ENCODE data around the gene INPP5K. TPM values are rescaled to one million over a fixed set of nuclear protein-coding genes. Genes with fewer than 3 reads are reported as not detected.
A peak's percentile ranks its signal among the peaks of the same experiment; 100 is the strongest.

The INPP5K gene
- total and polyA plus RNA-seq, 2 experiments from 2014 or later = 18.1 to 24.6 TPM

GRCh38 chr17:1495265-1495989 is 21.0 kb downstream of the INPP5K start:
- Histone ChIP-seq H3K27ac (no peak overlapping the region), H3K4me1 (ENCODE audit: low read depth) (peaks cover 3% of the 10 kb centered on the region), H3K27me3 (no peaks in the 10 kb centered on the region), H3K9me3 (ENCODE audit: low read depth) (no peaks in the 10 kb centered on the region), H3K4me3 (no peak overlapping the region), H3K36me3 (no peaks in the 10 kb centered on the region)
- no peak for DNase-seq (ENCODE audit: low read depth in 1 of 2, low spot score in 1 of 2)
- TF ChIP-seq CTCF (IDR thresholded peaks at IDR 0.05; ENCODE audit: low read depth, low read length) = no peak

GRCh38 chr17:1494736-1495253 is 21.6 kb downstream of the INPP5K start:
- Histone ChIP-seq H3K27ac (no peak overlapping the region), H3K36me3 (no peaks in the 10 kb centered on the region), H3K27me3 (no peaks in the 10 kb centered on the region), H3K4me1 (ENCODE audit: low read depth) (peaks cover 3% of the 10 kb centered on the region), H3K9me3 (ENCODE audit: low read depth) (no peaks in the 10 kb centered on the region), H3K4me3 (no peak overlapping the region)
- no peak for DNase-seq (ENCODE audit: low read depth in 1 of 2, low spot score in 1 of 2)
- TF ChIP-seq CTCF (IDR thresholded peaks at IDR 0.05; ENCODE audit: low read depth, low read length) = no peak

GRCh38 chr17:1494203-1494602 is 22.2 kb downstream of the INPP5K start:
- Histone ChIP-seq H3K4me3 (no peak overlapping the region), H3K9me3 (ENCODE audit: low read depth) (no peaks in the 10 kb centered on the region), H3K27me3 (no peaks in the 10 kb centered on the region), H3K27ac (no peak overlapping the region), H3K4me1 (ENCODE audit: low read depth) (peaks cover 3% of the 10 kb centered on the region), H3K36me3 (no peaks in the 10 kb centered on the region)
- no peak for DNase-seq (ENCODE audit: low read depth in 1 of 2, low spot score in 1 of 2)
- TF ChIP-seq CTCF (IDR thresholded peaks at IDR 0.05; ENCODE audit: low read depth, low read length) = no peak

GRCh38 chr17:1493291-1493980 is 23.0 kb downstream of the INPP5K start:
- Histone ChIP-seq H3K27ac (no peak overlapping the region), H3K27me3 (no peaks in the 10 kb centered on the region), H3K4me1 (ENCODE audit: low read depth) (peaks cover 3% of the 10 kb centered on the region), H3K36me3 (no peaks in the 10 kb centered on the region), H3K9me3 (ENCODE audit: low read depth) (no peaks in the 10 kb centered on the region), H3K4me3 (no peak overlapping the region)
- DNase-seq (ENCODE audit: low read depth in 1 of 2, low spot score in 1 of 2) = peak in 1 of 2 donors; percentile 23
- TF ChIP-seq CTCF (IDR thresholded peaks at IDR 0.05; ENCODE audit: low read depth, low read length) = no peak

- Histone ChIP-seq H3K4me1 (ENCODE audit: low read depth) (peaks cover 3% of the 10 kb centered on the region), H3K4me3 (peak within 1 kb of the TSS; percentile 35), H3K9me3 (ENCODE audit: low read depth) (no peaks in the 10 kb centered on the region), H3K27ac (no peak within 1 kb of the TSS), H3K36me3 (no peaks in the 10 kb centered on the region), H3K27me3 (no peaks in the 10 kb centered on the region)
- no peak for TF ChIP-seq CTCF (IDR thresholded peaks at IDR 0.05; ENCODE audit: low read depth, low read length)
- DNase-seq (ENCODE audit: low read depth in 1 of 2, low spot score in 1 of 2) = no peak
Measured at GRCh38 chr17:1492249-1493206, 23.9 kb downstream of the INPP5K start, which contains the start of gene MYO1C. MYO1C (minus strand) TSS chr17:1492686; CDS start chr17:1492487, 199 bp downstream.

All from cardiac muscle cell (in vitro differentiated cells and primary cell).